HG02678 (cell line): ENCODE results near the gene CD37.
A peak's percentile ranks its signal among the peaks of the same experiment; 100 is the strongest.
"Not testable (repeated sequence)": the region's sequence is repeated elsewhere in the genome, so short reads cannot be mapped to it uniquely, and the experiment has no call there.

Experiments
- ATAC-seq: cut with Tn5 transposase; IDR thresholded peaks from one replicate; pipeline ENCODE4 v1.9.1; 2021; ENCODE audit warnings: mild to moderate bottlenecking, moderate library complexity; ENCODE audit not compliant: unreplicated experiment

CD37 gene

GRCh38 chr19:49328741-49329140, 6.5 kb upstream of the CD37 start:
- ATAC-seq: no peak

DNA sequence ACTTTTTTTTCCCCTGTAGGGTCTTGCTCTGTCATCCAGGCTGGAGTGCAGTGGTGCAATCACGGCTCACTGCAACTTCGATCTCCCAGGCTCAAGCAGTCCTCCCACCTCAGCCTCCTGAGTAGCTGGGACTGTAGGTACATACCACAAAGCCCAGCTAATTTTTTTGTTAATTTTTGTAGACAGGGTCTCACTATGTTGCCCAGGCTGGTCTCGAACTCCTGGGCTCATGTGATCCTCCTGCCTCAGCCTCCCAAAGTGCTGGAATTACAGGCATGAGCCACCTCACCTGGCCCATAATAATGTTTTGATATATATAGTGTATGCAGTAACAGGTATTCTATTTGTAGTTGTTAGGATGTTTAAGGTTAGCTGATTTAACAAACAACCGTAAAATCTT, 4.0 kb upstream of the CD37 start:
- not testable (repeated sequence) for ATAC-seq

- ATAC-seq: peak; percentile 50
Observed at GRCh38 chr19:49331616-49332055, 3.6 kb upstream of the CD37 start.

- not testable (repeated sequence) for ATAC-seq
Observed at GRCh38 chr19:49332691-49333417, 2.4 kb upstream of the CD37 start.

DNA sequence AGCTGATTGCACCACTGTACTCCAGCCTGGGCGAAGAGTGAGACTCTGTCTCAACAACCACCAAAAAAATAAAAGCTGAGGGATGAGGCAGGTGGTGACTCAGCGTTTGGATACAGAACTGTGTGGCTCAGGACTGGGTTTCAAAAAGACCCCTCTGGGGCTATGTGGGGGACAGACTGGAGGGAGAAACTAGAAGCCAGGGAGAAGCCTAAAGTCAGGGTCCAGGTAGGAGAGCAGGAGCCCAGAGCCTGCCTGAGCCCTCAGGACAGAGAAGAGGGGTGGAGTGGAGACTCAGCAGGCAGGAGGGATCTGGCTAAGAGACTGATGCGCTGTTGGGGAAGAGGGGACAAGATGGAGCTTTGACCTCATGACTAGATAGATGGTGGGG, 1.8 kb upstream of the CD37 start:
- no peak for ATAC-seq

- peak; percentile 48 for ATAC-seq
Observed at GRCh38 chr19:49333811-49334288, 1.4 kb upstream of the CD37 start.

DNA sequence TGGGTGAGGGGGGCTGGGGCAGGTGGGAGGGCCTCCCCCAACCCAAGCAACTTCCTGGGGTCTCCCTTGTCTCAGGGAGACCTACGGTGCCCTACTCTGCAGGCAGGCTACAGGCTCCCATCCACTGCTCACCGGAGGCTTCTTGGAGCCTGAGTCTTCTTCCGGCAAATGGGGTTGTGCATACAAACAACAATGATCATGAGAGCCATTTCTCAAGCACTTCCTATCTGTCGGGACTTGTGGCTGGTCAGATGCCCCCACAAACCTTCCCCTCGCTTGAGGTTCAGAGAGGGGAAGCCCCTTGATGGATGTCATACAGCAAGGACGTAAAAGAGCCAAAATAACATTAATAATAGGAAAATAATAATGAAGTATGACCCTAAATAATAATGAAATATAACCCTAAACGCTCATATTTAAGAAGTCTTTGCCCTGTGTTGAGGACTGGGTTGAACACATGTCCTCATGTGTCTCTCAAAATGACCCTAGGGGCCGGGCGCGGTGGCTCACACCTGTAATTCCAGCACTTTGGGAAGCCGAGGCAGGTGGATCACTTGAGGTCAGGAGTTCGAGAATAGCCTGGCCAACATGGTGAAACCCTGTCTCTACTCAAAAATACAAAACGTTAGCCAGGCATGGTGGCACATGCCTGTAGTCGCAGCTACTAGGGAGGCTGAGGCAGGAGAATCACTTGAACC, 727 bp downstream of the CD37 start:
- ATAC-seq: no peak

DNA sequence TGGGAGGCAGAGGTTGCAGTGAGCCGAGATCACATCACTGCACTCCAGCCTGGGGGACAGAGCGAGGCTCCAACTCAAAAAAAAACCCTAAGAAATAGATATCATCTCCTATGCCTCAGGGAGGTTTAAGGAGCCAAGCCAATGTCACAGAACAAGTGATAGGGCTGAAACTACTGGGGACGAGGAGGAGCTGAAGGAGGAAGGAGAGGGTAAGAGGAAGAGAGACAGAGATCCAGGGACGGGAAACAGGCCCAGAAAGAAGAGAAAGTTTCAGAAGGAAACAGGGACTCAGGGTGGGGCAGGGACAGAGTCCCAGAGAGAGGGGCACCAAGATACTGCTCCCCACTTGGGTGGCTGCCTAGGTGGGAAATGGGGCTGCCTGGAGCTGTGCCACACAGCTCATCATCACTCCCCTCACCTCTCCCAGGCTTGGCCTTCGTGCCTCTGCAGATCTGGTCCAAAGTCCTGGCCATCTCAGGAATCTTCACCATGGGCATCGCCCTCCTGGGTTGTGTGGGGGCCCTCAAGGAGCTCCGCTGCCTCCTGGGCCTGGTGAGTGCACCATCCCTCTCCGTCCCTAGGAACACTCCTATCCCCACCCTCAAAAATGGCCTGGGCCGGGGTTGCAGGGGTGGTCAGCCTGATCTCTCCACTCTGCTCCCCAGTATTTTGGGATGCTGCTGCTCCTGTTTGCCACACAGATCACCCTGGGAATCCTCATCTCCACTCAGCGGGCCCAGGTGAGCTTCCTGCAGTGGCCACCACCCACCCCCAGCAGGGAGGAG, 1.5 kb downstream of the CD37 start:
- no peak for ATAC-seq

GRCh38 chr19:49337267-49338022, 2.2 kb downstream of the CD37 start:
- ATAC-seq: no peak

- ATAC-seq: no peak
Observed at GRCh38 chr19:49338023-49338677, 2.9 kb downstream of the CD37 start.

- no peak for ATAC-seq
Observed at GRCh38 chr19:49338691-49339300, 3.6 kb downstream of the CD37 start.

- no peak for ATAC-seq
Observed at GRCh38 chr19:49339301-49340068, 4.3 kb downstream of the CD37 start.

DNA sequence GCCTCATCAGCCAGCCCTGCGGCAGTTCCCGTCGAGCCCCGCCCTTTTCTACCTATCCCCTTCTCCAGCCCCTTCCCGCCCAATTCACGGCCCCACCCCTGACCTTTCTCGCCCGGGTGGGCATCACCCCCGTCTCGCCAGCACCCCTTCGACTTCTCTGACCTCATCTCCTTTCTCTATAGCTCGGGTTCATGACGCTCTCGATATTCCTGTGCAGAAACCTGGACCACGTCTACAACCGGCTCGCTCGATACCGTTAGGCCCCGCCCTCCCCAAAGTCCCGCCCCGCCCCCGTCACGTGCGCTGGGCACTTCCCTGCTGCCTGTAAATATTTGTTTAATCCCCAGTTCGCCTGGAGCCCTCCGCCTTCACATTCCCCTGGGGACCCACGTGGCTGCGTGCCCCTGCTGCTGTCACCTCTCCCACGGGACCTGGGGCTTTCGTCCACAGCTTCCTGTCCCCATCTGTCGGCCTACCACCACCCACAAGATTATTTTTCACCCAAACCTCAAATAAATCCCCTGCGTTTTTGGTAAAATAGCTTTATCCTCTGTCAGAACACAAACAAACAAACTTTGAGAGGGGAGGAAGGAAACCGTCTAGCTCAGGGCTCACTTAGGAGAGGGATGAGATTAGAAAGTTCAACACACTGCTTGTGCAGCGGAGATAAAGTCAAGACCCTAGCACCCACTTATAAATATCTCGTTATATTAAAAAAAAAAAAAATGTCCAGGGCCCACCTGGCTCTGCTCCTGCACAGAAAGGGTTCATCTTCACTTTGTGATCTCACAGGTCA, 5.1 kb downstream of the CD37 start:
- peak; percentile 75 for ATAC-seq

GRCh38 chr19:49340865-49341718, 5.9 kb downstream of the CD37 start:
- ATAC-seq: no peak

DNA sequence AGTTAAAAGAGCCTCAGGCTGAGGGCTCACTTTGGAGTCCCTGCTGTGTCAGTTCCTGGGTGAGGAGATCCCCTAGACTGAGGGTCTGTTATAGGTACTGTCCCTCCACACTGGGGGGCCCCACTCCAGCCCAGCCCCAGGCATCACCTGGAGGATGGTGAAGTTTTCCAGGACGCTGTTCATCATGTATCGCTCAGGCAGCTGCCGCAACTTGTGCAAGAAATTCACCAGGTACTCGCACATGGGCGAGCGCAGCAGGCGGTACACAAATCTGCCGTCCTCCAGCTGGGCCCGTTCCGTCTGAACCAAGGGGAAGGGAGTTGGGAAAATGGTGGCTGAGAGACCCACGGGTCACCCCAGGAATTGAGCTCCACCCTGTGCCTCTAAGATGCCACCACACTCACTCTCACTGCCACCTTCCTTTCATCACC, 7.1 kb downstream of the CD37 start:
- no peak for ATAC-seq

DNA sequence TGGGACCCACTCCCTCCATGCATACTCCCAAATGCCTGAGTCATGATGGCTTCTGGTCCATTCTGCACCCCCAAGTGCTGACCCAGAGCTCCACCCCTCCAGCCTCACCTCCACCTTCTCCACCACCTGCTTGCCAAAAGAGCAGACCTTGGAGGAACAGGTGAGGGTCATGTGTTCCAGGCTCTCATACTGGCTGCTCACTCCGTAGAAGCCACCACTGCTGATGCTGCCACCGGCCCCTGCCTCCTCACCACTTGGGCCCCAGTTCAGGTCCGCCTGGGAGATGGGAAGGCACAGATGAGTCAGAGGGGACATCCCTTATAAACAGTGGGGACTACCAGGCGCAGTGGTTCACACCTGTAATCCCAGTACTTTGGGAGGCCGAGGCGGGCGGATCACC, 7.9 kb downstream of the CD37 start:
- ATAC-seq: no peak
